A549 treated with Mapracorat at 1 μM for 4 hours (cell line): ENCODE measurements around the gene UTS2. TPM values are rescaled to one million over a fixed set of nuclear protein-coding genes. Genes with fewer than 3 reads are reported as not detected.

Experiments used
- total RNA-seq: library from RNA; stranded (reverse); fragments of 200-300 nt; extraction: Qiagen RNA extraction; gene quantifications from 5 replicates; pipeline ENCODE4 v1.2.3, GENCODE V29; 2022

UTS2 gene, protein sequence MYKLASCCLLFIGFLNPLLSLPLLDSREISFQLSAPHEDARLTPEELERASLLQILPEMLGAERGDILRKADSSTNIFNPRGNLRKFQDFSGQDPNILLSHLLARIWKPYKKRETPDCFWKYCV
- not detected in 5 replicates for total RNA-seq

DNA sequence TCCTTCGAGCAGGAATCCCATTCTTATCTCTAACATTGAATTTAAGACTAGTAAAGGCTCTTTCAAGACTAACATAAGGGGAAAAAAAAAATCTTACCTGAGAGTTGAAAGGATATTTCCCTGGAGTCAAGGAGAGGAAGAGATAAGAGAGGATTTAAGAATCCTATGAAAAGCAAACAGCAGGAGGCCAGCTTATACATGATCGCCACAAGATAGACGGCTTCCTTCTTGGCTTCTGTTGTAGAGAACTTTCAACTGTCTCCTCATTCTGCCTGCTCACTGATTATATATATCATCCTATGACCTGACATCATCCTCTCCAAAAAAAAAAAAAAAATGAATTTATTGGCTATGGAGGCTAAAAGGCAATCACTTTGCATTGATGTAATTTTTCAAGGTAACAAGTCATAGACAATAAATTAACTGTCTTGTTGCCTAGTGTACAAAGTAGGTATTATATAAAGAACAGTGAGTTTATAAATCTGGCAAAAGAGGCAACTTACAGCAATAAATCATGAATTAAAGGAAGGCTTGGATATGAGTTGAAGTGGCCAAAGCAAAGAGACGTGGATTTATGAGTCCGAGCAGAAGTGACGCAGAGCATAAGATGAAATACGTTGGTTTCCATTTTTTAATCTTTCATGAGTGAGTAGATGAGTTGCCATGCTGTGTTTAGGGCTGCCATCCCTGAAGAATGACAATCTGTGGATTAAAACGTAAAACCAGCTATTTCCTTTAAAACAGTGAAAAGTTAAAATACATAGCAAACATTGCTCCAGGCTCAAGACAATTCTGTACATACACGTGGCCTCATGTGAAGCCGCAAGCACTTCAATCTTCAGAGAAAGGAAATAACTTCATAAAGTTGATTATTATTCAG, at the start of gene UTS2:
Gene UTS2, minus strand, starts transcription at position 262 of the 880 bp plus-strand sequence. Its CDS starts 62 bp downstream, at position 200.

Other genes starting within 250 kb of the UTS2 start
- 67.0 to 76.7 TPM (median 70.0 TPM) in 5 replicates for gene VAMP3, start 81.8 kb downstream of the UTS2 start, total RNA-seq
- gene PER3, start 68.8 kb downstream of the UTS2 start, total RNA-seq = 0.56 to 0.98 TPM (median 0.92 TPM) in 5 replicates
- 1.8 to 3.3 TPM (median 2.5 TPM) in 5 replicates for gene TNFRSF9, start 87.8 kb upstream of the UTS2 start, total RNA-seq
- 337 to 384 TPM (median 364 TPM) in 5 replicates for gene PARK7, start 108.6 kb upstream of the UTS2 start, total RNA-seq
- gene ERRFI1, start 173.2 kb upstream of the UTS2 start, total RNA-seq = 174 to 230 TPM (median 220 TPM) in 5 replicates